CD4-positive, alpha-beta T cell treated with Interleukin-21 for 1 hour (primary cell): ENCODE results near the gene RYR1.
"Not testable (repeated sequence)": the region's sequence is repeated elsewhere in the genome, so short reads cannot be mapped to it uniquely, and the experiment has no call there.

Source experiments
- DNase-seq: peaks from one replicate; pipeline ENCODE4 v3.0.0-alpha.2; 2020

Gene RYR1

GRCh38 chr19:38571682-38572081 lies 138.2 kb downstream of the RYR1 start:
- DNase-seq, result no peak

GRCh38 chr19:38577826-38578225 lies 144.3 kb downstream of the RYR1 start:
- DNase-seq, result no peak

GRCh38 chr19:38579304-38579703 lies 145.8 kb downstream of the RYR1 start:
- DNase-seq, result peak; percentile 32

- DNase-seq, result no peak
Observed at GRCh38 chr19:38580080-38580479, 146.6 kb downstream of the RYR1 start.

- no peak for DNase-seq
Observed at GRCh38 chr19:38583219-38583984, 149.9 kb downstream of the RYR1 start.

- DNase-seq, result no peak
Observed at GRCh38 chr19:38583985-38584305, 150.5 kb downstream of the RYR1 start.

GRCh38 chr19:38587562-38587961 lies 154.1 kb downstream of the RYR1 start:
- no peak for DNase-seq

GRCh38 chr19:38588041-38588440 lies 154.6 kb downstream of the RYR1 start:
- DNase-seq, result no peak

GRCh38 chr19:38592940-38593339 lies 159.4 kb downstream of the RYR1 start:
- DNase-seq, result no peak

GRCh38 chr19:38596057-38596981 lies 162.8 kb downstream of the RYR1 start:
- peak; percentile 24 for DNase-seq

- no peak for DNase-seq
Observed at GRCh38 chr19:38597075-38597474, 163.6 kb downstream of the RYR1 start.

- DNase-seq, result no peak
Observed at GRCh38 chr19:38599722-38600121, 166.2 kb downstream of the RYR1 start.

- not testable (repeated sequence) for DNase-seq
Observed at GRCh38 chr19:38602856-38603255, 169.4 kb downstream of the RYR1 start.

GRCh38 chr19:38606131-38606530 lies 172.6 kb downstream of the RYR1 start:
- no peak for DNase-seq

- no peak for DNase-seq
Observed at GRCh38 chr19:38614289-38614688, 180.8 kb downstream of the RYR1 start.

GRCh38 chr19:38615007-38615581 lies 181.6 kb downstream of the RYR1 start:
- DNase-seq, result no peak

GRCh38 chr19:38616265-38616664 lies 182.8 kb downstream of the RYR1 start:
- DNase-seq, result no peak

GRCh38 chr19:38617283-38617763 lies 183.8 kb downstream of the RYR1 start:
- DNase-seq, result no peak

- DNase-seq, result peak; percentile 63
Observed at GRCh38 chr19:38617764-38618589, 184.5 kb downstream of the RYR1 start, which contains the start of gene MAP4K1. MAP4K1 (minus strand) TSS chr19:38617953; CDS start chr19:38617895, 58 bp downstream.

GRCh38 chr19:38618590-38619360 lies 185.3 kb downstream of the RYR1 start, which contains the start of gene EIF3K:
EIF3K (plus strand) TSS chr19:38619188; CDS start chr19:38619269, 81 bp downstream.
- peak; percentile 97 for DNase-seq

GRCh38 chr19:38619361-38620174 lies 186.1 kb downstream of the RYR1 start:
- DNase-seq, result no peak
